DMS 273 (cell line): ENCODE results near the gene NOL4L.
A peak's percentile ranks its signal among the peaks of the same experiment; 100 is the strongest.

Source experiments
- DNase-seq: peaks from one replicate; lab custom pipeline; 2025; ENCODE audit not compliant: unreplicated experiment; lab: John Stamatoyannopoulos, UW

Gene NOL4L

GRCh38 chr20:32461836-32462600, 123.1 kb downstream of the NOL4L start:
- no peak for DNase-seq

DNA sequence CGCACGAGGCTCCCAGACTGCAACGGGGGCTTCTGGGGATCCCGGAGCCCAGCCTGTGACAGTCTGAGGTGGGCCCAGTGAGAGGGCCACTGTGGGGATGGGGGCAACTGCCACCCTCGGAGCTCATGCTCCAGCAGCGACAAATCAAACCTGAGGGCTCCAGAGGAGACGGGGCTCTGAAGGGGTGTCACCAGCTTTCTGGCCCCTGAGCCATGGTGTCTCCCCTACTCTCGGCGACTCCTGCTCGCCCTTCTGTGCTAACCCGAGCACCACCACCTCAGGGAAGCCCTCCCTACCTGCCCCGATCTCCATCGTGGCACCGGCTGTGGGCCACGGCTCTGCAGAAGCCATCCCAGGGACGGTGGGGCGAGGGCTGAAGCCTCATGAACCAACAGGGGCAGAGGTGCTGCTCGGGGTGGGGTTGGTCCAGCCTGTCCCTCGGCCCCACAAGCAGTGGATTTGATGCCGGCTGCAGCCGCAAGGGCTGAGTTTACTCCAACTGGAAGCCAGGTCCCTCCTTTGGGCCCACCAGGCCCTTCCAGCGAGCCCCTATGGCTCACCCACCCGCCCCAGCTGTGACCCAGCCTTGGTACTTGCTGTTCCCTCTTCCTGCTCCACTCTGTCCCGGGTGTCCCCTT, 124.3 kb downstream of the NOL4L start:
- DNase-seq: no peak

GRCh38 chr20:32460231-32460630, 124.9 kb downstream of the NOL4L start:
- DNase-seq: no peak

DNA sequence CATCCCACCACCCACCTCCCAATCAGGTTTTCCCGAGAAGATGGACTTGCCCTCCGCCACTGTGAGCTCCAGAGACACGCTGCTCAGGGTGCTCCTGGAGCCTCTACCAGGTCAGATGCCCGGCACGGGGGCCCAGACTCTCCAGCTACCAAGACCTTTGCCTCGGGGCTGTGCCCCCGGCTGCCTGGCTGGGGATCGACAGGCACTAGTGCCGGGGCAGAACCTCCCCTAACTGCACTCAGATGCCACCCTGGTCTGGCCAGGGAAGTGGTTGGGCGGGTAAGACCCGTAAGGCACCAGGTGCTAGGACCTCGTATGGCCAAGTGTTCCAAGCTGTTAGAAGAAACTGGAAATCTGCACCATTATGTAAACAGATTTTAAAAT, 126.3 kb downstream of the NOL4L start:
- no peak for DNase-seq

DNA sequence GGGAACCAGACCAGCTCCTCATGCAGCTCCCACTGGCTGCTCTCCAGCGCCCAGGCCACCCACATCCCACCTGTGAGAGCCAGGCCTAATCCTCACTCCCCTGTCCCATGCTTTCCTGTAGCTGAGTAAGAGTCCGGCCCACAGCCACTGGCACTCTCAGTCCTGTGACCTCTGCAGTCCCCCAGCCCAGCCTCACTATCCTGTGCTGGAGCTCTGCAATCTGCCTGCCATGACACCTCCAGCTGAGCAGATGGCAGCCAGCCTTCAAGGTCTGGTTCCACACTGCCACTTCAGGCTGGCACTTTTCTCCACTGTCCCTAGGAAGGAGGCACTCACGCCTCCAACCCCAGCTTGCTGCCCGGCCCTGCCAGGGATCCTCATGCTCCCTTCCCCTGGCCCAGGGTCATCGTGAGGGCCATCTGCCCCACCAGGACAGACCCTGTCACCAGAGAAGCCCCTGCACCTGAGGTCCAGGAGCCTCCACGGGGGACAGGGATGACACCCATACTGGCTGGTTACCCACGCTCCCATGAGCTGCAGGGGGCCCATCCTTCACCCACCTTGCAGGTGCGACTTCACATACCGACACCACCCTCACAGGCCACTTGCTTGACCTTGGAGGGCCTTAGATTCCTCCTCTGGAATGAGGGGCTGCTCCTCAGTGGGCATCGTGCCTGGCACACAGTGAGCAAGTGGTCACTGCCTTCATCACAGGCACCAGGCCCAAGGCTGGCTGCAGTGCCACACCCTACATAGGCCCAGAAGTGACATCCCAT, 126.9 kb downstream of the NOL4L start:
- DNase-seq: peak; percentile 48

- DNase-seq: peak; percentile 89
Observed at GRCh38 chr20:32457479-32457986, 127.6 kb downstream of the NOL4L start.

GRCh38 chr20:32456869-32457478, 128.2 kb downstream of the NOL4L start:
- peak; percentile 82 for DNase-seq

DNA sequence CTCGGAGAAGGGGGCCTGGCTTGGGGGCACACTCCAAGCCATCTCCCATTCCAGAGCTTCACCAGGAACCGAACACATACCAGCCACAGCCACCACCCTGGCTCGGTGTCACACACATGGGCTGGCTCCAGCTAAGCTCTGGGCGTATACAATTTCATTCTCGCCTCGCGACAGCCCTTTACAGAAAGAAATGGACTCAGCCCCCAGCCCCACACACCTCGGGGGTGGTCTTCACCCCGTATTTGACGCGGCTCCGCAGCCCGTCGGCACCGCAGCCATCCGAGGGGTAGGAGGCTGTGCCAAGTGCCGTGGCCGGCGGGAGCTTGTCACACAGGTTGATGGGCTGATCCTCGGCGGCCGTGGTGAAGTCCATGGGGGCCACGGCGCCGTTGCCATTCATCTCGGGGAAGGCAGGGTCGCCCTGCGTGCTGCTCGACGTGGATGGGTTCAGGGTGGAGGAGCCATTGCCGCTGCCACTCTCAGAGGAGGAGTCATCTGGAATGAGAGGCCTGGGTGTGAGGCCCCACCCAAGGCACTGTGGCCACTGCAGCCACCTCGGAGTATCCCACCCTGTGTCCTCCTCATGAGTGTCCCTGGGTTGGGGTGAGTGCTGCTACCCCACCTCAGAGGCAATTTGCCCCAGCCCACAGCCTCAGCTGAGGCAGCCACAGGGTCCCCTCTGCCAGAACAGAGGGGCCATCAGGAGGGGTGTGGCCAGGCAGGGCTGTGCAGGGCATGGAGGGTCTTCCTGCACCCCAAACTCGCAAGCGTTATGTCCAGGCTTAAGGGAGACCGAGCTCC, 129.0 kb downstream of the NOL4L start:
- DNase-seq: no peak

DNA sequence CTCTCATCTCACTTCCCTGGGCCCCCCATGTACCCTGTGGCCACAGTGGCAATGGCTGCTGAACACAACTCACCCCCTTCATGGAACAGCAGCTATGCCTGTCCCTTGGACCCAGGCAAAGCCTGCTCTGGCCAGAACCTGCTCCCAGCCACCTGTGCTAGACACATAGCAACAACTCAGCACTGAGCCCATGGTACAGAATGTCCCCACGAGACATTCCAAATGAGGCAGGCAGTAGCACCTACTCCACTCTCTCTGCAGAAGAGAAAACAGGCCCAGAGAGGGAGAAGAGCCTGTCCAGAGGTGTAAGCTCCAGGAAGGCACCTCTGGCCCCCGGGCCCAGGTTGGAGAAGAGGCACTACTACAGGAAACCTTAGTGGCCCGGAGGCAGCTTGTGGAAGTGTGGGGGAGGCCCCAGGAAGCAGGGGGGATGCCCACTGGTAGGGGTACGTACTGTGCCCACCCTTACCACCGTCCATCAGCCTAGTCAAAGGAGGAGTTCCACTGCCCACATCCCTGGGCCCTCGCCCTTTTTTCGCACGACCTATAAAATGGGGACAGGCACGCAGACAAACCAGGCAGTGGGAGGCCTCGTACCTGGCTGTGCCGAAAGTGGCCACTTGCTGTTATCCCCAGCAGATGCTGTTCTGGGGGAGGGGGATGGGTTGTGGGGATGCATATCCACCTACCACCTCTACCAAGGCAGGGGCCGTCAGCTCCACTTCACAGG, 129.8 kb downstream of the NOL4L start:
- DNase-seq: no peak

DNA sequence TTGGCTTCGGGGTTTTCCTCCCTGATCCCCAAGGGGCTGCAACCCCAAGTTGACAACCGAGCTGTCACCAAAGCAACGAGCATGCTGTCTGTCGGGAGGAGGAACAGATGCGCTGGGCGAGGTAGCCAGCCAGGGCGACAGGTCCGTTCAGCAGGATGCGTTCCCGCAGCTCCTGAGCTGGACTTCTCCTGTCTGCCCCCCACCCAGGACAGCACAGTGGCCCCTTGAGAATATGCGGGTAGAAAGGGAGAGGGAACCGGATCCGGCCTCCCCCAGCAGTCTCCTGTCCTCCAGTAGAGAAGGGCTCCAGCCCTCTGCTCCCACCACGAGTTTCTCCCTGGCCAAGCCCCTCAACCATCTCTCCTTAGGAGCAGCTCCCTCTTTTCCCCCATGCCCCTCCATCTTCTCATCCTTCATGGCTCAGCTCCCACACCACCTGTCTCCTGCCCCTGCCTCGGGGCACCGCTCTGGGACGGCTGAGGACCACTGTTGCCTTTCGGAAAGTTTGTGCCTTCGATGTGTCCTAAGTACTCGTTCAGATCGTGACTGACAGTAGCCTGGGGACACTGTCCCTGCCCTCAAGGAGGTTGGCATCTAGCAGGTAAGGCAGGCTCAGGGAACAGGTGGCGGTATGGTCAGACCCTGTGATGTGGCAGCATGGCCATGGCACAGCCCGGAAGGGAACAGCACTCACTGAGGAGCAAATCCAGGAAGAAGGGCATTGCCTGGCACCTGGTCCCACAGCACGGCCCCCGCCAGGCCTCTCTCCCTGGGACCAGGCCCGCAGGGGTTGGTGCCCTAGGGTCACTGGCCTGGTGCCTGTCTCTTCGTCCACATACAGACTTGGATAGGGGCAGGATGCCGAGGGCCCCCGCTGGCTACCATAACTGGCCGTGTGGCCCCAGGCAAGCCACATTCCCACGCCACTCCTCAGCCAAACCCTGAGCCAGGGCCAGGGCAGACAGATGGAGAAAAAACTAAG, 130.7 kb downstream of the NOL4L start:
- no peak for DNase-seq

GRCh38 chr20:32453467-32454163, 131.5 kb downstream of the NOL4L start:
- no peak for DNase-seq

DNA sequence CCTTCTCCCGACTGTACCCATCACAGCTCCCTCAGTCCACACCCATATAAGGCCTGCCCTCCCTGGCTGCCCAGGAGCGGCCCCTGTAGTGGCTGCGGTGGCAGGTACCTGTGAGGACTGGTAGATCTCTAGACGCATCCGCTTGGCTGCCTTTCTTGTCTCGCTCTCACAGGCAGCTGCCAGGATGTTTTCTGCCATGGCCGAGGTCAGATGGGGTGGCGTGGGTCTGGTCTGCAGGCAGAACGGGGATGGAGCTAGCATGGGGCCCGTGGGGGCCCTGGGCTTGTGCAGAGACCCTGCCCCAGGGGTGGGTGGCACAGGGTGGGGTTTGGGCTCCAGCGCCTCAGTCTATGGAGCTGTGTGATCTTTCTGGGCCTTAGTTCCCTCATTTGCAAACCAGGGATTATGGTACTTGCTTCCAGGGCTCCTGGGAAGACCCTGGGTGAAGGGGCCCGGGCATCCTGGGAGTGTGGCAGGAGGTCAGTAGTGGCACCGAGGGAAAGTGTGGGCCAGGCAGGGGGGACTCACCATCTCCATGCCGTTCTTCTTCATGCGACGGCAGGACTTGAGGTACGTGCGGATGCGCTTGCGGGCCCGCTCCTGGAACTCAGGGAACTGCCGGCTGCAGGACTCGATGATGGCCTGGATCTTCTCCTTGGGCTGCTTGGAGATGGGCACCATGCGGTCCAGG, 132.2 kb downstream of the NOL4L start:
- no peak for DNase-seq

DNA sequence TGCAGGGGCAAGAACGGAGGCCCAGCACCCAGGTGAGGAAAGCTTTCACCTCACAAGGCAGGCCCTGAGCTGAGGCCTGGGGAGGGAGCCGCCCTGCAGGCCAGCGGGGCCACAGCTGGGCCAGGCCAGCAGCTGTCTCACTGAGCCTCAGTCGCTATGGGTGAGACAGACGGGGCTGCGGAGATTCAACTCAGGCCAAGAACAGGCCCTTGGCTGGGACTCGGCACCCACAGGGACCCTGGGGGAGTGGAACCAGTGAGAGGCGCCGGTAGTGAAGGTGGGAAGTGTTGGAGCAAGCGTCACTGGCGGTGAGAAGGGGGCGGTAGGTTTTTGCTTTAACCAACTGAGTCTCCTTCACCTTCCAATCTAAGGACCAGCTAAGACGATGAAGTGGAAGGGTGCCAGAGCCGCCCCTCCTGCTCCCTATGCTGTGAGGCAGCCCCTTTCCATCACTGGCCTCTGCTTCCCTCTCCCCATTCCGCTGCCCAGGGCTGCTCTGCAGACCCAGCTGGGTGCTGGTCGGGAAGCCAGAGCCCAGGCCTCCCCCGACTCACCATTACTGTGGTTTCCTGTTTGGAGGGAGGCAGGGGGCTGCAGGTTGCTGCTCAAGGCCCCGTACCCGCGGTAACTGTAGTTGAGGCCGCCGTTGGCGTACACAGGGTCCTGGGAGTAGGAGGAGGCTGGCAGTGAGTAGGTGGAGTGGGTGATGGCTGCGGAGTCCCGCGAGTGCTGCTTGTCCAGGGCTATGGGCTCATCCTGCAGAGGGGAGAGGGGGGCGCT, 133.3 kb downstream of the NOL4L start:
- no peak for DNase-seq

GRCh38 chr20:32451340-32451681, 133.8 kb downstream of the NOL4L start:
- no peak for DNase-seq

DNA sequence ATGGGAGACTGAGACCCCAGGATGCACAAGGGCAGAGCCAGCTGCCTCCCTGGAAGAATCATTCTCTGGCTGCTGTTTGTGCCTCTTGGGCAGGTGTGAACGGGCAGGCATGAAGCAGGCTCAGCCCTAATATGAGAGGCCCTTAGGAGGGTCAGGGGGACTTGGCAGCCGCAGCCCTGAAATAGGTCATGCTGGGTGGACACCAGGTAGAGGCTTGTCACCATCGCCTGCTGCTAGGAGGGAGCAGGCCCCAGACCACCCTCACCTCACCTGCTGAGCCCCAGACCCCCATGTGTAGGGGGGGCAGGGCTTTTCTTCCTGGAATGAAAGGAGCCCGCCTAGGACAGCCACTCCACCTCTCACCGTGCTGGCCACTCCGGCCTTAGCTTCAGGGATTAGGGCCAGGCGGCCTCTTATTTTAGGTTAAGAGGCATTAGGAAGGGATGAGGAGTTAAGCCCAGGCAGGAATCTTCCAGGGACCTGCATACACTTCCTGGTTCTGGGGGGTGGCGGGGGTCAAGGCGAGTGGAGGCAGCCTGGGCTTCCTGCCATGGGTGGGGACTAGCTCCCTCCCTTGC, 134.6 kb downstream of the NOL4L start:
- no peak for DNase-seq

DNA sequence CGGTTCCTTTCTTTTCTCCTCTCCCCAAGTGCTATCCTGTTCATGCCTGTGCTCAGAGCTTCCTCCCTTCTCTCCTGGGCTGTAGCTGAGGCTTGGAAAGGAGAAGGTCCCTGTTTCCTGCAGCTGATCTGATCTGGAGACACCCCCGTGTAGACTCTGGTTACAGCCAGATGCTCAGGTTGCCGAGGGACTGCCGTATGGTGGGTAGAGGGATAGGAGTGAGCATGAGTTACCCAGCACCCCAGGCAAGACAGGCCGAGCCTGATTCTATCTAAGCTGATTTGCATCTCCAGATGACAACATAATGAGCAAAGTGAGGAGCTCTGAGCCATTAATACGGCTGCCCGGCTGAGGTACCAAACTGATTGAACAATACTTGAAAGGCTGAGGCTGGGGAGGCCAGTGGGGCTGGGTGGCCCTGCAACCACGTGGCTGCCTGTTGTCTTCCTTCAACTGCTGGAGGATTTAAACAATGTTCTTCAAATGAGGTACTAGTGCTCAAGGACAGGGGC, 135.2 kb downstream of the NOL4L start:
- peak; percentile 91 for DNase-seq
